AG04449 (cell line): ENCODE results near the gene ITPK1.

Source experiments
- CTCF ChIA-PET: fragments of 350-600 bp; formaldehyde crosslinking; extraction: SDS; loops from one replicate; lab custom pipeline; 2021; ENCODE audit warnings: antibody characterized with exemption; lab: Yijun Ruan, JAX
- POLR2A ChIA-PET: fragments of 400-600, 350-600 bp; formaldehyde crosslinking; extraction: SDS; loops from one replicate; lab custom pipeline; 2020; ENCODE audit warnings: antibody characterized with exemption, inconsistent platforms; lab: Yijun Ruan, JAX
- DNase-seq: peaks from one replicate; pipeline ENCODE4 v3.0.0-alpha.2; 2010; ENCODE audit warnings: low read depth, low spot score
- H3K4me3 ChIP-seq: 2 replicates; pipeline ENCODE4 v1.5.1; 2011; ENCODE audit warnings: low read depth, mild to moderate bottlenecking, control low read depth, low read length
- TF ChIP-seq, protein P1 (sequence below): IDR thresholded peaks from one replicate; pipeline ENCODE4 v1.5.1; 2011; ENCODE audit warnings: mild to moderate bottlenecking, moderate library complexity, low read length, control low read depth, inconsistent platforms; ENCODE audit not compliant: insufficient read depth; ENCODE audit errors: missing control alignments

The ITPK1 gene

DNA sequence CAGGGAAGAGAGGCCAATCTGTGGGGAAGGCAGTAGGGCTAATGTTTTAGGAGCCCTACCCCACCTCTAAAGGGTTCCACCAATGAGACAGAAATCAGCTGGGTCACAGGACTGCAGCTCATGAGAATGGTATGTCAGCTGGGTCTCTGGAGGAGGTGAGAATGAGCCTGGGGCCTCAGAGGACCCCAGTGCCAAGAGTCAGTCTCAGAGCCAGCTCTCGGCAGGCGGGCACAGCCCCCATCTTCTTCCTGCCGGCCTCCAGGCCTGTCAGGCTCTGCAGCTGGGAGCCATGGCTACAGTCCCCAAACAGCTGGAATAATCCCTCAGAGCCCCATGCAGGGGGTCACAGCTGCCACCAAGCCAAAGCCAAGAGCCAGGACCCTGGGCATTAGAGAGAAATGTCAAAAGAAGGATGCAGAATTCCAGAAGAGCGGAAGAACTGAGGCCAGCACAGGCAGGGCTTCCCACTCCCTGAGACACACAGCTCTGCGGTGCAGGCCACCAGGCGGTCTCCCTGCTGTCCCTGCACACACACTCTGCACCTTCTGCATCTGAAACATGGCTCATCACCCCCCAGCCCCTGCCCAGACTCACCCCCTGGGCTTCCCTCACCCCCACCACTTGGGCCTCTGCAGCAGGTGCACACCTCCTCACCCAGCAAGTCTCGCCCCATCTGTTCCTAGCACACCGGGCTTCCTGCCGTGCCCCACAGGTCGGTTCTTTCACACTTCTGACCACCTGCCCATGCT is 26.0 kb downstream of the ITPK1 start:
- no peak for DNase-seq
- H3K4me3 ChIP-seq: no peak overlapping the region
- ChIA-PET POLR2A (no interaction called here), CTCF (interaction anchor here (0.5 to 1.4 kb wide), 5 partner anchors 17 to 196 kb away, joined by 3 to 7 read pairs (median 3); no protein-coding TSS in a partner anchor)
- TF ChIP-seq, protein P1, sequence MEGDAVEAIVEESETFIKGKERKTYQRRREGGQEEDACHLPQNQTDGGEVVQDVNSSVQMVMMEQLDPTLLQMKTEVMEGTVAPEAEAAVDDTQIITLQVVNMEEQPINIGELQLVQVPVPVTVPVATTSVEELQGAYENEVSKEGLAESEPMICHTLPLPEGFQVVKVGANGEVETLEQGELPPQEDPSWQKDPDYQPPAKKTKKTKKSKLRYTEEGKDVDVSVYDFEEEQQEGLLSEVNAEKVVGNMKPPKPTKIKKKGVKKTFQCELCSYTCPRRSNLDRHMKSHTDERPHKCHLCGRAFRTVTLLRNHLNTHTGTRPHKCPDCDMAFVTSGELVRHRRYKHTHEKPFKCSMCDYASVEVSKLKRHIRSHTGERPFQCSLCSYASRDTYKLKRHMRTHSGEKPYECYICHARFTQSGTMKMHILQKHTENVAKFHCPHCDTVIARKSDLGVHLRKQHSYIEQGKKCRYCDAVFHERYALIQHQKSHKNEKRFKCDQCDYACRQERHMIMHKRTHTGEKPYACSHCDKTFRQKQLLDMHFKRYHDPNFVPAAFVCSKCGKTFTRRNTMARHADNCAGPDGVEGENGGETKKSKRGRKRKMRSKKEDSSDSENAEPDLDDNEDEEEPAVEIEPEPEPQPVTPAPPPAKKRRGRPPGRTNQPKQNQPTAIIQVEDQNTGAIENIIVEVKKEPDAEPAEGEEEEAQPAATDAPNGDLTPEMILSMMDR: no peak

DNA sequence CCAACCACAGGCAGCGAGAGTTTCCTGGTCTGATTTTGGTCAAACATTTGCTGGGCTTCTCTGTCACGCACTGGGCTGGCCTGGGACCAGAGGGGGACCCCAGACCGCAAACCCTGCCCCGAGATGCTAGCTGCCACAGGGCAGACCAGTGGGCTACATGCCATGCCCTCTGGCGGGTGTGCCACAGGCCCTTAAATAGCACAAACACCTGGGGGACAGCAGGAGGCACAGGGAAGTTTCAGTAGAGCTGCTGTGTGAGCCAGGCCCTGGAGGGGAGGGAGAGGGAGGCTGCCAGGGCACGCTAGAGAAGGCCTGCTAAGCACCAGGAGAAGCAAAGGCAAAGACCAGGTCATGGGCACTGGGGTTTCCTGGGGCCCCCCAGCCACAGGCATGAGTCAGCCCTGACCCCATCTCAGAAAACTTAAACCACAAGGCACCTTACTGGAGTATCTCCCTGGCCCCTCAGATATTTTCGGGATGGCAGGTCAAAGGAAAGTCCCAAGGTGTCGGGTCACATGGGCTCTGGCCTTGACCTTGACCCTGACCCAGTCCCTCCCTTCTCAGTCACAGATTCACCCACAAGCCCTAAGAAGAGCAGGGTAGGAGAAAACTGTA is 29.2 kb downstream of the ITPK1 start:
- ChIA-PET POLR2A (no interaction called here), CTCF (interaction anchor here (1.7 kb wide), 1 partner anchor 27 kb away, joined by 3 read pairs; no protein-coding TSS in a partner anchor)
- no peak overlapping the region for H3K4me3 ChIP-seq
- no peak for DNase-seq
- TF ChIP-seq, protein P1: no peak

DNA sequence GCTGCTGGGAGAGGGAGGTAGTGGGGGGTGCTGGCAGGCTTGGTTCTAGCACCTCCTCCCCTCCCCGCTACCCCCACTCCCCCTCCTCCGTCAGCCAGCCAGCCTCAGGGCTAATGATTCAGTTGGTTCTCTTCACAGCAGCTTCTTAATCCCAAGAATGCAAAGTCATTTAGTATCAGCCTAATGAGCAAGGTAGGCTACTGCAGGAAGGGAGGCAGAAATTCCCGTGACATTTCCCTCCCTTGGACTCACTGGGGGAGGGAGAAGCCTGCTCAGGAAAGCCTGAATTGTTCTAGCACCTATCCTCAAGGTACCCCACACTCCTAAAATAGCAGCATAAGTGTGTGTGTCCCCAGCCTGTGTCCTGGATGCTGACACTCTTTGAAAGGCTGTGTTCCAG is 29.8 kb downstream of the ITPK1 start:
- H3K4me3 ChIP-seq: no peak overlapping the region
- CTCF ChIA-PET: interaction anchor here (1.7 kb wide), 1 partner anchor 27 kb away, joined by 3 read pairs; no protein-coding TSS in a partner anchor
- POLR2A ChIA-PET: no interaction called here
- TF ChIP-seq, protein P1: no peak
- DNase-seq: no peak

DNA sequence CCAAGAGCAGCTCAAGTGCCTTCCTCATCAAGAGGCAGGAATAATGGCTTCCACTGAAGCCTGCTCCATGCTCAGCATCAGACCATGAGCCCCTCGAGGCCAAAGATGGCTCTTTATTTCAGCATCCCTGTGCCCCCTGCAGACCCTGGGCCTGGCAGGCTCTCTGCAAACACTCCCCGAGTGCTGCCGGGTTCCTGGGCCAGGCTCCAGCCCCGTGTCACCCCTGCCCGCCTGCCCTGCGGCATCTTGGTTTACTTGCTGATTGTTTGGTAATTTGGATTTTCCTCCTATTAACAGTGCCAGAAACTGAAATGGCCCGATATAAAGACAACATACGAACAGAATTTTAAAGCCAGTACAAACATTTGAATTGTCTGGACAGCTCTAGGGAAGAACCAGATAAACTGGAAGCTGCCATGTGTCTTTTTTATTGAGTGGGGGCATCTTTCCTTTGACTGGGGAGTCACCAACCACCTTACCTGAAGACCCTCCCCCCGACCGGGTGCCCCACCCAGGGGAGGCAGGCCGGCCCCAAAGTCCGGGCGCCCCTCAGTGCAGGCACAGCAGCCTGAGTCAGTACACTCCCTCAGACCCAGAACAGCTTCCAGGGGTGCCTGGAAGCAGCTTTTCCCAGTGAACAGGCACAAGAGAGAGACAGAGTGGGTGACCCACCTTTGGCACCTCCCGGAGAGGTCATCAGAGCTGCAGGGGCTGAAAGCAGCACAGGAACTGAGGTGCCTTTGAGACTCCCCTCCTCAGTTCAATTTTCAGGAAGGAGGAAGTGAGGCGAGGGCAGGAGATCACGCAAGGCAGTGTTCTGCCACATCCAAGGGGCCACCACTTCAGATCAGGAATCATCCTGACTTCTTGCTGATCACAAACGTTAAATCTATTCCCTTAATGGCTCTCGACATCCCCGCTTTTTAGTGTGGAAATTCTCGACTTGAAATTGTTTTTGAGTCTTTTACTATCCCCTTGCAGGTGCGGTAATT is 30.6 kb downstream of the ITPK1 start:
- TF ChIP-seq, protein P1: no peak
- DNase-seq: no peak
- CTCF ChIA-PET: interaction anchor here (1.7 kb wide), 1 partner anchor 28 kb away, joined by 3 read pairs; no protein-coding TSS in a partner anchor
- H3K4me3 ChIP-seq: no peak overlapping the region
- POLR2A ChIA-PET: no interaction called here

DNA sequence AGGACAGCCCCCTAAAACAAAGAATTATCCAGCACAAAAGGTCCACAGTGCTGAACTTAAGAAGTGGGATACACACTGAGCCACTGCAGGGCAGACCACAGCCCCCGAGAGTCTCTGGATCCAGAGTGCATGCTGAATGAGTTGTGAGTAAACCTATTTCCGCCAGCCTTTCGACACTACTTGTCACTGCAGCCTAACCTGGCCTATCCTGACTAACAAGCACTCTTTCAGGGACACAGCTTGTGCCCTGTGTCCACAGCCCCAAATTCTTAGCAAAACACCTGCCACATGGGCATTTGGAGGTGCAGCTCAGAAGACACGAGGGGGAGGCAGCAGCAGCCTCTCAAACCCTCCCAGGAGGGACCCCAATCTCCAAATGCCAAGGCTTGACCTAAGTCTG is 31.3 kb downstream of the ITPK1 start:
- CTCF ChIA-PET: no interaction called here
- H3K4me3 ChIP-seq: no peak overlapping the region
- POLR2A ChIA-PET: no interaction called here
- TF ChIP-seq, protein P1: no peak
- no peak for DNase-seq
